Measurements from ENCODE around the gene ZYG11B.
"Not testable (repeated sequence)": the region's sequence is repeated elsewhere in the genome, so short reads cannot be mapped to it uniquely, and the experiment has no call there.

The ZYG11B gene

DNA sequence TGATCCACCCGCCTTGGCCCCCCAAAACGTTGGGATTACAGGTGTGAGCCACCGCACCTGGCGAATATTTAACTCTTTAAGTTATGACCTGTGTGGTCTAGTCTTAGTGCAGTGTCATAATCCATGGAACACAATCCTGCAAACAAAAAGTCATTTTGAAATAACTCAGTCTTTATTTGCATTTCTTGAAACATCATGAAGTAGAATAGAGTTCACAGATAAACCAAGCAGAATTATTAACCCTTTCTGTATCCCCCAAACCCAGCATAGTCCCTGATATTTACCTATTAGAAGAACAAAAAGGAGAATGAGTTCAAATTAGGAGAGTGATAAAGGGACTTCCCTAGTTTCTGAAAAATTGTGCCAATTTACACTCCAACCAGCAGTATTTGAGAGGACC lies 19.9 kb downstream of the ZYG11B start:
- no peaks in the 10 kb centered on the region for H3K9me3 ChIP-seq
- no peak overlapping the region for H3K4me3 ChIP-seq (ENCODE audit: low read depth, low read length)
- DNase-seq: no peak
- no peaks in the 10 kb centered on the region for H3K27me3 ChIP-seq
- no peaks in the 10 kb centered on the region for H3K36me3 ChIP-seq
- no peaks in the 10 kb centered on the region for H3K4me1 ChIP-seq
- no peak for TF ChIP-seq CTCF (IDR thresholded peaks at IDR 0.05; ENCODE audit: low read depth, low read length)

GRCh38 chr1:52747450-52747849 lies 21.2 kb downstream of the ZYG11B start:
- no peaks in the 10 kb centered on the region for H3K4me1 ChIP-seq
- TF ChIP-seq CTCF (IDR thresholded peaks at IDR 0.05; ENCODE audit: low read depth, low read length): no peak
- DNase-seq: no peak
- no peaks in the 10 kb centered on the region for H3K9me3 ChIP-seq
- no peaks in the 10 kb centered on the region for H3K36me3 ChIP-seq
- H3K27me3 ChIP-seq: no peaks in the 10 kb centered on the region
- no peak overlapping the region for H3K4me3 ChIP-seq (ENCODE audit: low read depth, low read length)

- no peak overlapping the region for H3K4me3 ChIP-seq (ENCODE audit: low read depth, low read length)
- H3K27me3 ChIP-seq: no peaks in the 10 kb centered on the region
These were observed 21.9 kb downstream of the ZYG11B start for GRCh38 chr1:52748119-52748518.

GRCh38 chr1:52749496-52749895 lies 23.2 kb downstream of the ZYG11B start:
- not testable (repeated sequence) for H3K4me3 ChIP-seq (ENCODE audit: low read depth, low read length); DNase-seq; H3K27me3 ChIP-seq; H3K36me3 ChIP-seq; H3K4me1 ChIP-seq; H3K9me3 ChIP-seq

More at GRCh38 chr1:52748119-52748518, 21.9 kb downstream of the ZYG11B start:
- Histone ChIP-seq H3K36me3 (no peaks in the 10 kb centered on the region), H3K9me3 (no peaks in the 10 kb centered on the region), H3K4me1 (no peaks in the 10 kb centered on the region)
- DNase-seq: no peak
- no peak for TF ChIP-seq CTCF (IDR thresholded peaks at IDR 0.05; ENCODE audit: low read depth, low read length)

- H3K36me3 ChIP-seq; H3K4me3 ChIP-seq (ENCODE audit: low read depth, low read length): not testable (repeated sequence)
These were observed 23.9 kb downstream of the ZYG11B start for GRCh38 chr1:52750139-52750538.

GRCh38 chr1:52751589-52752483 lies 25.6 kb downstream of the ZYG11B start:
- no peak for DNase-seq
- no peaks in the 10 kb centered on the region for H3K9me3 ChIP-seq
- no peak overlapping the region for H3K4me3 ChIP-seq (ENCODE audit: low read depth, low read length)
- no peaks in the 10 kb centered on the region for H3K4me1 ChIP-seq
- H3K27me3 ChIP-seq: no peaks in the 10 kb centered on the region
- H3K36me3 ChIP-seq: no peaks in the 10 kb centered on the region
- no peak for TF ChIP-seq CTCF (IDR thresholded peaks at IDR 0.05; ENCODE audit: low read depth, low read length)

More at GRCh38 chr1:52750139-52750538, 23.9 kb downstream of the ZYG11B start:
- H3K27me3 ChIP-seq, H3K4me1 ChIP-seq, H3K9me3 ChIP-seq, DNase-seq: not testable (repeated sequence)

DNA sequence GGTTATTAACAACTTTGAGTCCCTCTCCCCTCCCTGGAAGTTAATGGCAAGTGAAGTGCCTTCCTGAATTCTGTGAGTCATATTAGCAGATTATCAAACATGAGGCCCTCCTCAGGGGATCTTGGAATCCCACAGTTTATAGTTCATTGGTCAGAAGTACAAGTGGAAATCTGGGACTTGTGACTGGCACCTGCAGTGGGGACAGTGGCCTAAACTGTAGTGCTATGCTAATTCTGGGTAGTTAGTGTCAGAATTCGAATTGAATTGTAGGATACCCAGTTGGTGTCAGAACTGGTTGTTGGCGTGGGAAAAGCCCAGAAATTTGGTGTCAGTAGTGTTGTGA lies 26.2 kb downstream of the ZYG11B start:
- no peak for TF ChIP-seq CTCF (IDR thresholded peaks at IDR 0.05; ENCODE audit: low read depth, low read length)
- no peak for DNase-seq
- H3K4me3 ChIP-seq (ENCODE audit: low read depth, low read length): no peak overlapping the region
- H3K9me3 ChIP-seq: no peaks in the 10 kb centered on the region
- H3K27me3 ChIP-seq: no peaks in the 10 kb centered on the region
- H3K36me3 ChIP-seq: no peaks in the 10 kb centered on the region
- no peaks in the 10 kb centered on the region for H3K4me1 ChIP-seq

Measured in BE2C (cell line).